ENCODE results near the gene FOXO3B.
"Not testable (repeated sequence)": the region's sequence is repeated elsewhere in the genome, so short reads cannot be mapped to it uniquely, and the experiment has no call there.

DNA sequence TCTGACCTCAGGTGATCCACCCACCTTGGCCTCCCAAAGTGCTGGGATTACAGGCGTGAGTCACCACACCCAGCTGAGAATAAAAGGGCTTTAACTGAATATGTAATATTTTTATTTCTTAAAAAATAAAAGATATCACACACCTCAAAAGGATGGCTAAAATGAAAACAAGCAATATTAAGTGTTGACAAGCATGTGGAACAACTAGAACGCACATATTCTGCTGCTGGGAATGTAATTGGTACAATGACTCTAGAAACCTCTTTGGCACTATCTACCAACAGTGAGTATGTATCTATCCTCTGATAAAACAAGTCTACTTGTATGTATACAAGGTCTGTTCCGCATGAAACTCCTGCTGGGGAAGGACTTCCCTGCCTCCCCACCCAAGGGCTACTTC is 5.2 kb downstream of the FOXO3B start:
- TF ChIP-seq, protein P1, sequence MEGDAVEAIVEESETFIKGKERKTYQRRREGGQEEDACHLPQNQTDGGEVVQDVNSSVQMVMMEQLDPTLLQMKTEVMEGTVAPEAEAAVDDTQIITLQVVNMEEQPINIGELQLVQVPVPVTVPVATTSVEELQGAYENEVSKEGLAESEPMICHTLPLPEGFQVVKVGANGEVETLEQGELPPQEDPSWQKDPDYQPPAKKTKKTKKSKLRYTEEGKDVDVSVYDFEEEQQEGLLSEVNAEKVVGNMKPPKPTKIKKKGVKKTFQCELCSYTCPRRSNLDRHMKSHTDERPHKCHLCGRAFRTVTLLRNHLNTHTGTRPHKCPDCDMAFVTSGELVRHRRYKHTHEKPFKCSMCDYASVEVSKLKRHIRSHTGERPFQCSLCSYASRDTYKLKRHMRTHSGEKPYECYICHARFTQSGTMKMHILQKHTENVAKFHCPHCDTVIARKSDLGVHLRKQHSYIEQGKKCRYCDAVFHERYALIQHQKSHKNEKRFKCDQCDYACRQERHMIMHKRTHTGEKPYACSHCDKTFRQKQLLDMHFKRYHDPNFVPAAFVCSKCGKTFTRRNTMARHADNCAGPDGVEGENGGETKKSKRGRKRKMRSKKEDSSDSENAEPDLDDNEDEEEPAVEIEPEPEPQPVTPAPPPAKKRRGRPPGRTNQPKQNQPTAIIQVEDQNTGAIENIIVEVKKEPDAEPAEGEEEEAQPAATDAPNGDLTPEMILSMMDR (IDR thresholded peaks at IDR 0.05), result not testable (repeated sequence)
- TF ChIP-seq POLR2AphosphoS5, POLR2A, EP300 (IDR thresholded peaks at IDR 0.05): not testable (repeated sequence)
